Uterus (tissue), 2 donors: Measurements from ENCODE around the gene RAPGEF5.

ENCODE experiments used
- POLR2A ChIP-seq, 2 donors: fragments of 450-650 bp; IDR thresholded peaks; one replicate each; pipeline ENCODE4 v1.6.1; 2016; ENCODE audit warnings: antibody characterized with exemption in 2 of 2, mild to moderate bottlenecking in 1 of 2, moderate library complexity in 1 of 2
- TF ChIP-seq, protein P1 (sequence below), 4 experiments: fragments of 200-600 bp in 2 of 4; fragments of 450-650 bp in 2 of 4; sonication (generic) in 2 of 4; IDR thresholded peaks; one replicate each; pipeline ENCODE4 v1.5.1; 2016 to 2019; ENCODE audit warnings: antibody characterized with exemption in 4 of 4, mild to moderate bottlenecking in 2 of 4, moderate library complexity in 1 of 4

DNA sequence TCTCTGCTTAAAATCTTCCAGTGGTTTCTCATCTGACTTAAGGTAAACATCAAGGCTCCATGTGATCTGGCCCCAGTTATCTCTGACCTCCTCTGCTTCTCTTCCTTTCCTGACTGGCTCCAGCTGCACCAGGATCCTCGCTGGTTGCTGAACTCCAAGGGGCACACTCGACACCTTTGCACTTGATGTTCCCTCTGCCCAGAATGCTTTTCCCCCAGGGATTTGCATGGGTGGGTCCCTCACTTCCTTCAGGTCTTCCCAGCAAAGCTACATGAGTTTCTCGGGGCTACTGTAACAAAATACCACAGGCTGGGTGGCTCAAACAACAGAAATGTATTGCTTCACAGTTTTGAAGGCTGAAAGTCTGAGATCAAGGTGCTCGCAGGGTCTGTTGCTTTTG lies 245.3 kb downstream of the RAPGEF5 start:
- TF ChIP-seq, protein P1, sequence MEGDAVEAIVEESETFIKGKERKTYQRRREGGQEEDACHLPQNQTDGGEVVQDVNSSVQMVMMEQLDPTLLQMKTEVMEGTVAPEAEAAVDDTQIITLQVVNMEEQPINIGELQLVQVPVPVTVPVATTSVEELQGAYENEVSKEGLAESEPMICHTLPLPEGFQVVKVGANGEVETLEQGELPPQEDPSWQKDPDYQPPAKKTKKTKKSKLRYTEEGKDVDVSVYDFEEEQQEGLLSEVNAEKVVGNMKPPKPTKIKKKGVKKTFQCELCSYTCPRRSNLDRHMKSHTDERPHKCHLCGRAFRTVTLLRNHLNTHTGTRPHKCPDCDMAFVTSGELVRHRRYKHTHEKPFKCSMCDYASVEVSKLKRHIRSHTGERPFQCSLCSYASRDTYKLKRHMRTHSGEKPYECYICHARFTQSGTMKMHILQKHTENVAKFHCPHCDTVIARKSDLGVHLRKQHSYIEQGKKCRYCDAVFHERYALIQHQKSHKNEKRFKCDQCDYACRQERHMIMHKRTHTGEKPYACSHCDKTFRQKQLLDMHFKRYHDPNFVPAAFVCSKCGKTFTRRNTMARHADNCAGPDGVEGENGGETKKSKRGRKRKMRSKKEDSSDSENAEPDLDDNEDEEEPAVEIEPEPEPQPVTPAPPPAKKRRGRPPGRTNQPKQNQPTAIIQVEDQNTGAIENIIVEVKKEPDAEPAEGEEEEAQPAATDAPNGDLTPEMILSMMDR (IDR thresholded peaks at IDR 0.05), result no peak
- no peak for TF ChIP-seq POLR2A (IDR thresholded peaks at IDR 0.05)
